WI38 (cell line): ENCODE data around the gene SMTN.
A peak's percentile ranks its signal among the peaks of the same experiment; 100 is the strongest.

ENCODE experiments used
- H3K4me3 ChIP-seq: 2 replicates; pipeline ENCODE4 v1.5.1; 2011; ENCODE audit warnings: low read depth, mild to moderate bottlenecking, control low read depth, low read length
- CTCF ChIP-seq: IDR thresholded peaks from 2 replicates; pipeline ENCODE4 v1.5.1; 2012; ENCODE audit warnings: low read depth, mild to moderate bottlenecking, control low read depth, low read length

SMTN gene

DNA sequence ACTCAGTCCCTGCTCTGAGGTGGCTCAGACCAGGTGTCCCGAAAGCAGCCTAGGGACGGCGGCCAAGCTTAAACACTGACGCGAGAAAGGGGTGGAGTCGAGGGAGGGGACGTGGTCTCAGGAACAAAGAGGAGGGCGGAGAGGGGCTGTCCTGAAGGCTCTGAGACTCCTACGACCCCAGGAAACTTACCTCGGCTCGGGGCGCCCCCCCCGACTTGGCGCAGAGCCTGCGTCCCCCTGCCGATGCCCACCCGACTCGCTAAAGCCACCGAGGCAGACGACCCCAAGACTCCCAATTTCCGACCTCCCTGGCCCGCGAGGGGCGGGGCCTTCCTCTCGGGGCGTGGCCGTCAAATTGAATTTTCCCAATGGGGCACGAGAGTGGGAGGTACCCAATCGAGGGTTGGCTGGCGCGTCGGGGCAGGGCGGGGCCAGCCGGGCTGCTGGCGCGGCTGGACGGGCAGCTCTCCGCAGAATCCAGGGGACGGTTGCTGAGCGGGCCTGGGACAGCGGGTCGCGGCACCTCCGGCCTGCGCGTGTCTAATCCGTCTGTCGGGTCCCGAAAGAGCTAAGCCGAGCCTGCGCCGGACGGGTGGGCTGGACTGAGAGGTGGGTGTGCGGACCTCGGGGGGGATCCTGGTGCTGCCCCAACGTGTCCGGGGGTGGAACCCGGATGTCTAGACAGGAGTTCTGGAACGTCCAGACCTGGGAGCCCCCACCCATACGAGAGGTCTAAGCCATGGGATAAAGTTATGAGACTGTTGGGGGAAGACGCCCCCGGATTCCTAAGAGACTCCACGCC is at the start of gene SMTN:
TSS of gene SMTN (plus strand) at position 471 of the 802 bp plus-strand sequence. CDS start 1,941 bp downstream, outside the sequence.
- peak within 1 kb of the TSS; percentile 91 for H3K4me3 ChIP-seq
- TF ChIP-seq CTCF = no peak

- TF ChIP-seq CTCF = no peak
- H3K4me3 ChIP-seq = peak overlapping the region; percentile 43
Measured at GRCh38 chr22:31036671-31037550, 44.2 kb upstream of the SMTN start.

DNA sequence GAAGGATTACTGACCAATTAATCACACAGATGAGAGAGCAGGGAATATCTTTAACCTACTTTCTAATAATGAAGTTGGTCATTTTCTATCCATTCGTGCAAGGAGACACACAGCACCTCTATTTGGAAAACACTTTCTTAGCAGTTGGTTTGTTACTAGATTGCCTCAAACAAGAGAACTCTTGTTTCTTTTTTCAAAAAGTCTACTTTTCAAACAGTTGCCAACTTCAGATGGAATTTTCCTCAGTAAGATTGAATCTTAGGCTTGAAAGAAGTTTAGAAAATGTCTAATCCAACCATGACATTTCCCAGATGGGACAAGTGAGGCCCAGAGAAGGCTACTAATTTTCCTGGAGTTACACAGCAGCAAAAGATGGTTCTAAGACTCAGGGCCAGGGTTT is 42.4 kb upstream of the SMTN start:
- H3K4me3 ChIP-seq = no peak overlapping the region
- no peak for TF ChIP-seq CTCF

- TF ChIP-seq CTCF = no peak
- H3K4me3 ChIP-seq = no peak overlapping the region
Measured at GRCh38 chr22:31039393-31039792, 41.7 kb upstream of the SMTN start.

DNA sequence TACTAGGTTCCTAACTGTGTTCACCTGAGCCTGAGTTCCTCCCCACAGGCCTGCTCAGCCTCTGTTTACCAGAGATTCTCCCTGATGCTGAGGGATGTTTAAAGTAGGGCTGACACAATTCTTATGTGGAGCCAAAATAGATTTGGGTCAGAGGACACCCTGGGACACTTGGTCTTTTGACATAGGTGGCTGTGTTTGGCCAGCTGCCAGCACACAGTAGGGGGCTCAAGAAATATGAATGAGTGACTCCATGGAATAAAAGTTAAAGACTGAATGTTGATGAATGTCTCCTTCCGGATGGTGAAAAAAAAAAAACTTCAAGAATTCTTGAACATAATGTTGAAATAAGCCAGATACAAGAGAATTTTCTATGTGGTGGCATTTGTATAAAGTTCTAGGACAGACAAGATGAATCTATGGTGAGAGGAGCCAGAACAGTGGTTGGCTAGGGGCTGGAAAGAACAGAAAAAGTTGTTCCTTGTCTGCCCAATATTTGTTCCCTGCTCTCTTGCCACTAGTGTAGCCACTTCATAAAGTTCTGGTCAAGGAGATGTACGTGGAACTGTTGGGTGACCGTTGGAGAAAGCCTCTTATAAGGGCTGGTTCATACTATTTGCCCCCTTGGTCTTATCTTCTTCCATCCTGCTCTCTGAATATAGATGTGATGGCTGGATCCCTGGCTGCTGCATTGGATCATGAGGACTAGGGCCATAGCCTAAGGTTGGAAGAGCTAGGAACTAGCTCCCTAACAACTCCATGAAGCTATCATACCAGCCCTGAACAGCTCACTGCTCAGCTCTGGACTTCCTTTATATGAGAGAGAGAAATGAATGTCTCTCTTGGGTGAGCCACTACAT is 40.3 kb upstream of the SMTN start:
- TF ChIP-seq CTCF = no peak
- H3K4me3 ChIP-seq = no peak overlapping the region

GRCh38 chr22:31044262-31044861 is 36.8 kb upstream of the SMTN start:
- no peak for TF ChIP-seq CTCF
- H3K4me3 ChIP-seq = no peak overlapping the region
